Activated T-helper 17 cell treated with anti-CD3 and anti-CD28 coated beads, Interleukin-2, amount 50 U/mL, for 72 hours (primary cell): ENCODE measurements around the gene PI4K2A. TPM values are rescaled to one million over a fixed set of nuclear protein-coding genes. Genes with fewer than 3 reads are reported as not detected.
"Not testable (repeated sequence)": the region's sequence is repeated elsewhere in the genome, so short reads cannot be mapped to it uniquely, and the experiment has no call there.

Source experiments
- ATAC-seq: fragments of 150-1000 bp; cut with Tn5 transposase; replicated peaks from 2 replicates; pipeline ENCODE4 v1.10.0; 2021; ENCODE audit warnings: mild to moderate bottlenecking, moderate library complexity
- H3K27ac Mint-ChIP-seq: one replicate; pipeline ENCODE4 v1.8.0; 2022; ENCODE audit warnings: mixed read lengths
- H3K27me3 Mint-ChIP-seq: one replicate; pipeline ENCODE4 v1.8.0; 2022; ENCODE audit warnings: mixed read lengths
- H3K36me3 Mint-ChIP-seq: one replicate; pipeline ENCODE4 v1.8.0; 2022; ENCODE audit warnings: low read depth, mild to moderate bottlenecking, mixed read lengths
- H3K4me1 Mint-ChIP-seq: one replicate; pipeline ENCODE4 v1.8.0; 2022; ENCODE audit warnings: mixed read lengths
- H3K4me3 Mint-ChIP-seq: one replicate; pipeline ENCODE4 v1.8.0; 2022; ENCODE audit warnings: mild to moderate bottlenecking, mixed read lengths
- H3K9me3 Mint-ChIP-seq: one replicate; pipeline ENCODE4 v1.8.0; 2022; ENCODE audit warnings: mixed read lengths
- total RNA-seq, 2 donors: library from RNA; stranded (reverse); gene quantifications; one replicate each; pipeline ENCODE4 v1.2.3, GENCODE V29; 2022

Gene PI4K2A
- total RNA-seq, 2 donors from 2014 or later, result 6.6 to 12.4 TPM

GRCh38 chr10:97612386-97612785 lies 28.1 kb upstream of the PI4K2A start:
- ATAC-seq, result peak; percentile 61
- H3K4me3 Mint-ChIP-seq, result no peak overlapping the region
- H3K27me3 Mint-ChIP-seq, result no peaks in the 10 kb centered on the region
- no peak overlapping the region for H3K27ac Mint-ChIP-seq
- no peaks in the 10 kb centered on the region for H3K9me3 Mint-ChIP-seq
- H3K36me3 Mint-ChIP-seq, result no peaks in the 10 kb centered on the region
- H3K4me1 Mint-ChIP-seq, result no peaks in the 10 kb centered on the region

- no peak overlapping the region for H3K27ac Mint-ChIP-seq
- H3K4me1 Mint-ChIP-seq, result no peaks in the 10 kb centered on the region
- no peaks in the 10 kb centered on the region for H3K36me3 Mint-ChIP-seq
- no peak for ATAC-seq
- no peaks in the 10 kb centered on the region for H3K9me3 Mint-ChIP-seq
- H3K4me3 Mint-ChIP-seq, result no peak overlapping the region
- no peaks in the 10 kb centered on the region for H3K27me3 Mint-ChIP-seq
Observed at GRCh38 chr10:97618285-97618684, 22.2 kb upstream of the PI4K2A start.

GRCh38 chr10:97618733-97619132 lies 21.7 kb upstream of the PI4K2A start:
- H3K4me3 Mint-ChIP-seq, result no peak overlapping the region
- H3K27me3 Mint-ChIP-seq, result no peaks in the 10 kb centered on the region

GRCh38 chr10:97623277-97623676 lies 17.2 kb upstream of the PI4K2A start:
- H3K27ac Mint-ChIP-seq, result no peak overlapping the region
- H3K4me1 Mint-ChIP-seq, result no peaks in the 10 kb centered on the region
- H3K4me3 Mint-ChIP-seq, result no peak overlapping the region
- no peaks in the 10 kb centered on the region for H3K27me3 Mint-ChIP-seq
- no peak for ATAC-seq
- H3K9me3 Mint-ChIP-seq, result no peaks in the 10 kb centered on the region
- no peaks in the 10 kb centered on the region for H3K36me3 Mint-ChIP-seq

More at GRCh38 chr10:97618733-97619132, 21.7 kb upstream of the PI4K2A start:
- Mint-ChIP-seq H3K9me3 (no peaks in the 10 kb centered on the region), H3K36me3 (no peaks in the 10 kb centered on the region), H3K4me1 (no peaks in the 10 kb centered on the region), H3K27ac (no peak overlapping the region)
- no peak for ATAC-seq

GRCh38 chr10:97627731-97628130 lies 12.7 kb upstream of the PI4K2A start:
- H3K9me3 Mint-ChIP-seq, result no peaks in the 10 kb centered on the region
- no peak overlapping the region for H3K27ac Mint-ChIP-seq
- no peaks in the 10 kb centered on the region for H3K36me3 Mint-ChIP-seq
- no peak for ATAC-seq
- H3K27me3 Mint-ChIP-seq, result no peaks in the 10 kb centered on the region
- no peaks in the 10 kb centered on the region for H3K4me1 Mint-ChIP-seq
- H3K4me3 Mint-ChIP-seq, result no peak overlapping the region

GRCh38 chr10:97628228-97628627 lies 12.2 kb upstream of the PI4K2A start:
- H3K27me3 Mint-ChIP-seq, result no peaks in the 10 kb centered on the region
- no peaks in the 10 kb centered on the region for H3K9me3 Mint-ChIP-seq
- peaks cover 3% of the 10 kb centered on the region for H3K4me1 Mint-ChIP-seq
- no peak overlapping the region for H3K4me3 Mint-ChIP-seq
- no peak overlapping the region for H3K27ac Mint-ChIP-seq
- H3K36me3 Mint-ChIP-seq, result peaks cover 2% of the 10 kb centered on the region
- ATAC-seq, result no peak

- no peak for ATAC-seq
- H3K36me3 Mint-ChIP-seq, result peaks cover 6% of the 10 kb centered on the region
- H3K27ac Mint-ChIP-seq, result no peak overlapping the region
- no peaks in the 10 kb centered on the region for H3K27me3 Mint-ChIP-seq
- peaks cover 9% of the 10 kb centered on the region for H3K4me1 Mint-ChIP-seq
- H3K4me3 Mint-ChIP-seq, result no peak overlapping the region
- no peaks in the 10 kb centered on the region for H3K9me3 Mint-ChIP-seq
Observed at GRCh38 chr10:97629289-97629688, 11.2 kb upstream of the PI4K2A start.

- H3K4me1 Mint-ChIP-seq, result peaks cover 9% of the 10 kb centered on the region
- no peak for ATAC-seq
- no peaks in the 10 kb centered on the region for H3K9me3 Mint-ChIP-seq
- no peak overlapping the region for H3K27ac Mint-ChIP-seq
- no peak overlapping the region for H3K4me3 Mint-ChIP-seq
- peaks cover 6% of the 10 kb centered on the region for H3K36me3 Mint-ChIP-seq
- no peaks in the 10 kb centered on the region for H3K27me3 Mint-ChIP-seq
Observed at GRCh38 chr10:97631098-97631497, 9.4 kb upstream of the PI4K2A start.

- Mint-ChIP-seq H3K27me3 (no peaks in the 10 kb centered on the region), H3K4me1 (peaks cover 9% of the 10 kb centered on the region), H3K4me3 (peak within 1 kb of the TSS; percentile 93), H3K9me3 (no peaks in the 10 kb centered on the region), H3K27ac (peak within 1 kb of the TSS; percentile 90), H3K36me3 (peaks cover 6% of the 10 kb centered on the region)
- ATAC-seq, result peak; percentile 100
Observed at GRCh38 chr10:97632949-97633884, 7.3 kb upstream of the PI4K2A start, which contains the start of gene MORN4. TSS of gene MORN4 (minus strand) at chr10:97633500. CDS start at chr10:97619653, 13,847 bp downstream.

- Mint-ChIP-seq H3K27me3 (no peaks in the 10 kb centered on the region), H3K4me1 (peaks cover 9% of the 10 kb centered on the region), H3K27ac (peak overlapping the region; percentile 90), H3K9me3 (no peaks in the 10 kb centered on the region), H3K4me3 (peak overlapping the region; percentile 93), H3K36me3 (peaks cover 6% of the 10 kb centered on the region)
- peak; percentile 29 for ATAC-seq
Observed at GRCh38 chr10:97633921-97634320, 6.5 kb upstream of the PI4K2A start.

GRCh38 chr10:97635577-97635976 lies 4.9 kb upstream of the PI4K2A start:
- Mint-ChIP-seq H3K27me3 (no peaks in the 10 kb centered on the region), H3K4me3 (no peak overlapping the region), H3K27ac (no peak overlapping the region), H3K9me3 (no peaks in the 10 kb centered on the region), H3K4me1 (peaks cover 14% of the 10 kb centered on the region), H3K36me3 (peaks cover 6% of the 10 kb centered on the region)
- ATAC-seq, result no peak

GRCh38 chr10:97639090-97639489 lies 1.4 kb upstream of the PI4K2A start:
- H3K4me3 Mint-ChIP-seq, H3K27ac Mint-ChIP-seq, H3K27me3 Mint-ChIP-seq, H3K36me3 Mint-ChIP-seq, ATAC-seq, H3K9me3 Mint-ChIP-seq: not testable (repeated sequence)
- peaks cover 13% of the 10 kb centered on the region for H3K4me1 Mint-ChIP-seq

GRCh38 chr10:97640868-97641811 lies 669 bp downstream of the PI4K2A start:
- Mint-ChIP-seq H3K4me1 (peaks cover 13% of the 10 kb centered on the region), H3K36me3 (peaks cover 20% of the 10 kb centered on the region), H3K4me3 (peak overlapping the region; percentile 93), H3K27ac (peak overlapping the region; percentile 91), H3K27me3 (no peaks in the 10 kb centered on the region), H3K9me3 (no peaks in the 10 kb centered on the region)
- peak; percentile 20 for ATAC-seq

- H3K4me1 Mint-ChIP-seq, result peaks cover 13% of the 10 kb centered on the region
Observed at GRCh38 chr10:97642471-97643159, 2.1 kb downstream of the PI4K2A start.

More at GRCh38 chr10:97642471-97643159, 2.1 kb downstream of the PI4K2A start:
- Mint-ChIP-seq H3K4me3 (peak overlapping the region; percentile 93), H3K27ac (peak overlapping the region; percentile 60), H3K36me3 (peaks cover 21% of the 10 kb centered on the region)
- H3K9me3 Mint-ChIP-seq, H3K27me3 Mint-ChIP-seq, ATAC-seq: not testable (repeated sequence)
